PC-9 (cell line): ENCODE results near the gene LNX1. TPM values are rescaled to one million over a fixed set of nuclear protein-coding genes. Genes with fewer than 3 reads are reported as not detected.

Source experiments
- BruUV-seq: library from RNA; stranded (reverse); fragments of 400-500 nt; replicated peaks from 2 replicates; lab custom pipeline; 2021; lab: Mats Ljungman, UMichigan
- CTCF ChIA-PET: fragments of 300-600 bp; sonication (Branson Sonifier 250); formaldehyde crosslinking; loops from one replicate; lab custom pipeline; 2022; ENCODE audit warnings: antibody characterized with exemption; lab: Charles Lee
- POLR2A ChIA-PET: fragments of 300-600 bp; sonication (Branson Sonifier 250); formaldehyde crosslinking; loops from one replicate; lab custom pipeline; 2022; ENCODE audit warnings: antibody characterized with exemption; ENCODE audit not compliant: unreplicated experiment; lab: Charles Lee
- DNase-seq, 2 experiments: peaks; one replicate each; pipeline versions ENCODE4 v3.0.0 to v3.0.0-alpha.2; 2015 to 2022; ENCODE audit warnings: mixed read lengths in 1 of 2
- H2AFZ ChIP-seq: fragments of 200-600 bp; sonication (generic); 2 replicates; pipeline ENCODE4 v1.8.1; 2017; ENCODE audit warnings: antibody characterized with exemption
- H3F3A ChIP-seq: fragments of 200-600 bp; sonication (generic); 2 replicates; pipeline ENCODE4 v1.8.1; 2017; ENCODE audit warnings: antibody characterized with exemption, mild to moderate bottlenecking, low read depth; ENCODE audit not compliant: insufficient read depth
- H3K27ac ChIP-seq: fragments of 200-600 bp; sonication (generic); 2 replicates; pipeline ENCODE4 v1.6.1; 2016; ENCODE audit warnings: mixed run types
- H3K27me3 ChIP-seq: fragments of 200-600 bp; sonication (generic); 2 replicates; pipeline ENCODE4 v1.6.1; 2016; ENCODE audit warnings: low read depth, mixed run types; ENCODE audit not compliant: insufficient read depth
- H3K36me3 ChIP-seq: fragments of 200-600 bp; sonication (generic); 2 replicates; pipeline ENCODE4 v1.6.1; 2016; ENCODE audit warnings: low read depth, mixed run types
- H3K4me1 ChIP-seq: fragments of 200-600 bp; sonication (generic); replicated peaks from 2 replicates; pipeline ENCODE4 v1.6.1; 2016; ENCODE audit warnings: mixed run types; ENCODE audit not compliant: insufficient read depth
- H3K4me2 ChIP-seq: fragments of 200-600 bp; sonication (generic); 2 replicates; pipeline ENCODE4 v1.6.1; 2017; ENCODE audit warnings: mixed run types
- H3K4me3 ChIP-seq: fragments of 200-600 bp; sonication (generic); 2 replicates; pipeline ENCODE4 v1.6.1; 2016; ENCODE audit warnings: mixed run types
- H3K79me2 ChIP-seq: fragments of 200-600 bp; sonication (generic); 2 replicates; pipeline ENCODE4 v1.6.1; 2017; ENCODE audit warnings: low read depth, mixed run types
- H3K9me2 ChIP-seq: fragments of 200-600 bp; sonication (generic); 2 replicates; pipeline ENCODE4 v1.8.1; 2017; ENCODE audit warnings: mild to moderate bottlenecking; ENCODE audit not compliant: insufficient read depth
- H3K9me3 ChIP-seq: fragments of 200-600 bp; sonication (generic); 2 replicates; pipeline ENCODE4 v1.8.1; 2016; ENCODE audit warnings: low read depth; ENCODE audit not compliant: insufficient read depth
- H4K20me1 ChIP-seq: fragments of 200-600 bp; sonication (generic); 2 replicates; pipeline ENCODE4 v1.8.1; 2017; ENCODE audit not compliant: insufficient read depth
- CTCF ChIP-seq: fragments of 200-600 bp; sonication (generic); conservative IDR thresholded peaks from 2 replicates; pipeline ENCODE4 v1.6.1; 2017; ENCODE audit warnings: mixed run types, antibody characterized with exemption, mild to moderate bottlenecking, moderate library complexity
- EZH2 ChIP-seq: fragments of 200-600 bp; sonication (generic); IDR thresholded peaks from 2 replicates; pipeline ENCODE4 v1.8.0; 2017; ENCODE audit warnings: antibody characterized with exemption, low read depth
- intact Hi-C: fragments of 100-400 bp; cut with micrococcal nuclease; formaldehyde crosslinking; loops from one replicate; pipeline ENCODE4 v1.10.0; 2022; ENCODE audit not compliant: unreplicated experiment
- total RNA-seq: library from RNA; stranded (reverse); gene quantifications from 2 replicates; pipeline ENCODE4 v1.2.3, GENCODE V29; 2021

LNX1 gene
- total RNA-seq, 1 experiment from 2014 or later, result 3.4 TPM

GRCh38 chr4:53608242-53608641 lies 17.0 kb upstream of the LNX1 start:
- BruUV-seq, result no TSS peak
- Histone ChIP-seq H4K20me1 (no peaks in the 10 kb centered on the region), H3F3A (no peaks in the 10 kb centered on the region), H3K27ac (no peak overlapping the region), H3K36me3 (no peaks in the 10 kb centered on the region), H3K79me2 (no peaks in the 10 kb centered on the region), H3K27me3 (no peaks in the 10 kb centered on the region), H3K4me2 (no peak overlapping the region), H3K9me3 (no peaks in the 10 kb centered on the region), H3K4me1 (no peaks in the 10 kb centered on the region), H3K9me2 (no peaks in the 10 kb centered on the region), H2AFZ (no peak overlapping the region), H3K4me3 (no peak overlapping the region)
- DNase-seq, result no peak
- ChIA-PET POLR2A (no interaction called here), CTCF (no interaction called here)
- intact Hi-C loops, result loop anchor here (10.0 kb wide), 1 partner anchor 133 kb away; no protein-coding TSS in a partner anchor
- TF ChIP-seq EZH2 (no peak), CTCF (no peak)

DNA sequence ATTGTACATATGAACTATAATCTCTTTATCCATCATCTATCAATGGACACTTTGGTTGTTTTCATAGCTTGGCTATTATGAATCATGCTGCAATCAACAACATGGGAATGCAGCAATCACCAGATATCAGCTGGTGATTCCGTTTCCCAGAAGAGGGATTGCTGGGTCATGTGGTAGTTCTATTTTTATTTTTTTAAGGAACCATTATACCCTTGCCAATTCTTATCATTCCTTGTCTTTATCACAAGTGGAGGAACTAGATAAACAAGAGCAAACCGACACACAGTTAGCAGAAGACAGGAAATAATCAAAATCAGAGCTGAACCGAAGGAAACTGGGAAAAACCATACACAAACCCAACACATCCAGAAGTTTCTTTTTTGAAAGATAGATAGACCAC lies 14.5 kb upstream of the LNX1 start:
- ChIA-PET POLR2A (interaction anchor here (0.6 kb wide), 1 partner anchor 612 kb away, joined by 3 read pairs; no protein-coding TSS in a partner anchor), CTCF (no interaction called here)
- Histone ChIP-seq H3K4me2 (no peak overlapping the region), H3K27me3 (no peaks in the 10 kb centered on the region), H3K4me1 (peaks cover 11% of the 10 kb centered on the region), H3K4me3 (no peak overlapping the region), H3F3A (no peaks in the 10 kb centered on the region), H2AFZ (no peak overlapping the region), H4K20me1 (no peaks in the 10 kb centered on the region), H3K9me3 (no peaks in the 10 kb centered on the region), H3K79me2 (no peaks in the 10 kb centered on the region), H3K9me2 (no peaks in the 10 kb centered on the region), H3K27ac (no peak overlapping the region), H3K36me3 (no peaks in the 10 kb centered on the region)
- TF ChIP-seq CTCF, result no peak
- no peak for TF ChIP-seq EZH2
- BruUV-seq, result no TSS peak
- DNase-seq, result no peak
- intact Hi-C loops, result loop anchor here (10.0 kb wide), 1 partner anchor 131 kb away; no protein-coding TSS in a partner anchor

- intact Hi-C loops, result loop anchor here (5.0 to 10.0 kb wide), 2 partner anchors 100 to 128 kb away; no protein-coding TSS in a partner anchor
Observed at GRCh38 chr4:53602390-53602789, 11.1 kb upstream of the LNX1 start.

More at GRCh38 chr4:53602390-53602789, 11.1 kb upstream of the LNX1 start:
- no TSS peak for BruUV-seq
- Histone ChIP-seq H3K9me2 (no peaks in the 10 kb centered on the region), H3K4me2 (no peak overlapping the region), H2AFZ (no peak overlapping the region), H3K4me3 (no peak overlapping the region), H3K9me3 (no peaks in the 10 kb centered on the region; the same call in 1 of the 2 replicates), H3K27ac (no peak overlapping the region), H3K27me3 (no peaks in the 10 kb centered on the region), H3K4me1 (peaks cover 18% of the 10 kb centered on the region), H4K20me1 (no peaks in the 10 kb centered on the region), H3F3A (no peaks in the 10 kb centered on the region), H3K36me3 (no peaks in the 10 kb centered on the region), H3K79me2 (no peaks in the 10 kb centered on the region)
- no peak for TF ChIP-seq CTCF
- no peak for TF ChIP-seq EZH2
- POLR2A ChIA-PET, result no interaction called here
- CTCF ChIA-PET, result no interaction called here
- DNase-seq, result no peak
